GM23248 (cell line): ENCODE measurements around the gene CDH1. TPM values are rescaled to one million over a fixed set of nuclear protein-coding genes. Genes with fewer than 3 reads are reported as not detected.
A peak's percentile ranks its signal among the peaks of the same experiment; 100 is the strongest.
"Not testable (repeated sequence)": the region's sequence is repeated elsewhere in the genome, so short reads cannot be mapped to it uniquely, and the experiment has no call there.

ENCODE experiments used
- DNase-seq: peaks from one replicate; pipeline ENCODE4 v3.0.0-alpha.2; 2015
- H2AFZ ChIP-seq: fragments of 200-600 bp; sonication (generic); 2 replicates; pipeline ENCODE4 v1.6.1; 2016; ENCODE audit warnings: antibody characterized with exemption
- H3F3A ChIP-seq: fragments of 200-600 bp; sonication (generic); 2 replicates; pipeline ENCODE4 v1.6.1; 2016; ENCODE audit warnings: mild to moderate bottlenecking, antibody characterized with exemption, mixed run types; ENCODE audit not compliant: insufficient read depth
- H3K27ac ChIP-seq: fragments of 200-600 bp; sonication (generic); 2 replicates; pipeline ENCODE4 v1.5.1; 2016; ENCODE audit warnings: mild to moderate bottlenecking
- H3K27me3 ChIP-seq: fragments of 200-600 bp; sonication (generic); replicated peaks from 2 replicates; pipeline ENCODE4 v1.6.1; 2016; ENCODE audit warnings: mild to moderate bottlenecking; ENCODE audit not compliant: insufficient read depth
- H3K36me3 ChIP-seq: fragments of 200-600 bp; sonication (generic); 2 replicates; pipeline ENCODE4 v1.6.1; 2016; ENCODE audit warnings: low read depth, mild to moderate bottlenecking
- H3K4me1 ChIP-seq: fragments of 200-600 bp; sonication (generic); 2 replicates; pipeline ENCODE4 v1.6.1; 2016; ENCODE audit warnings: mild to moderate bottlenecking; ENCODE audit not compliant: insufficient read depth
- H3K4me2 ChIP-seq: fragments of 200-600 bp; sonication (generic); one replicate; pipeline ENCODE4 v1.6.1; 2016; ENCODE audit warnings: mild to moderate bottlenecking; ENCODE audit not compliant: unreplicated experiment
- H3K4me3 ChIP-seq: fragments of 200-600 bp; sonication (generic); 2 replicates; pipeline ENCODE4 v1.5.1; 2016; ENCODE audit warnings: mild to moderate bottlenecking
- H3K79me2 ChIP-seq: fragments of 200-600 bp; sonication (generic); 2 replicates; pipeline ENCODE4 v1.6.1; 2016; ENCODE audit warnings: mild to moderate bottlenecking; ENCODE audit not compliant: insufficient read depth
- H3K9ac ChIP-seq: fragments of 200-600 bp; sonication (generic); 2 replicates; pipeline ENCODE4 v1.6.1; 2016; ENCODE audit warnings: mild to moderate bottlenecking
- H3K9me2 ChIP-seq: fragments of 200-600 bp; sonication (generic); 2 replicates; pipeline ENCODE4 v1.6.1; 2016; ENCODE audit warnings: mixed run types, mild to moderate bottlenecking, moderate library complexity; ENCODE audit not compliant: insufficient read depth
- H3K9me3 ChIP-seq: fragments of 200-600 bp; sonication (generic); one replicate; pipeline ENCODE4 v1.6.1; 2017; ENCODE audit warnings: low read depth
- H4K20me1 ChIP-seq: fragments of 200-600 bp; sonication (generic); 2 replicates; pipeline ENCODE4 v1.6.0; 2016; ENCODE audit not compliant: insufficient read depth
- EZH2 ChIP-seq: fragments of 200-600 bp; sonication (generic); IDR thresholded peaks from 2 replicates; pipeline ENCODE4 v1.6.1; 2018; ENCODE audit warnings: antibody characterized with exemption, mild to moderate bottlenecking; ENCODE audit not compliant: insufficient read depth, poor library complexity, severe bottlenecking
- EZH2phosphoT487 ChIP-seq: fragments of 200-600 bp; sonication (generic); IDR thresholded peaks from 2 replicates; pipeline ENCODE4 v1.6.1; 2018; ENCODE audit warnings: antibody characterized with exemption, moderate library complexity, mild to moderate bottlenecking, low read depth; ENCODE audit not compliant: insufficient read depth
- WGBS, 2 experiments: methylation state at CpG; one replicate each; pipeline ENCODE4 v1.1.6; 2015 to 2017; ENCODE audit warnings: low lambda C conversion rate in 2 of 2, low coverage in 1 of 2; ENCODE audit errors: missing lambda C conversion rate in 2 of 2; 5-methylcytosine and 5-hydroxymethylcytosine counted together
- in situ Hi-C: fragments of 300-500 bp; cut with MboI; formaldehyde crosslinking; loops from 2 replicates; pipeline ENCODE4 v1.15.0; 2020
- polyA plus RNA-seq: library from polyadenylated mRNA; unstranded; fragments of >200 nt; fragmentation: Nextera tagmentation; extraction: Ambion mirVana; gene quantifications from 2 replicates; pipeline ENCODE4 v1.2.1, GENCODE V29; 2016
- total RNA-seq: library from RNA; depleted of rRNA; stranded (reverse); fragments of >200 nt; shearing (Covaris generic); gene quantifications from 2 replicates; pipeline ENCODE4 v1.2.3, GENCODE V29; 2014

The CDH1 gene
- total and polyA plus RNA-seq, 2 experiments from 2014 or later: 0.04 TPM; not detected in 1

DNA sequence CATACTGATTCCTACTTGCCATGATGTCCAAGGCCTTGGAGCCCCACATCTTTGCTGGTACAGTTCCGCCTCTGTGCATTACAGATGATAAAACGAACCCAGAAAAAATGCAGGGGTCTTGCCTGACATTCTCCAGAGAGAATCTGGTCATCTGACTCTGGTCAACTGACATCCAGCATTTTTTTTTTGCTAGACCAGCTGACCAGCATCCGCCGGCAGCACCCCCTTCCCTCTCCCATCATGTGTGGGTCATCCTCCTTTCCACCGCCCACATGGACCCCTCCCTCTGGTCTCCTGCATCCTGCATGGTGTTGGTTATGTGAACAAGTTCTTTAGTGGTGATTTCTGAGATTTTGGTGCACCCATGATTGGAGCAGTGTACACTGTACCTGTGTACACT, 47.1 kb downstream of the CDH1 start:
- H3K4me1 ChIP-seq: no peaks in the 10 kb centered on the region; the same call in 1 of the 2 replicates
- H2AFZ ChIP-seq: no peak overlapping the region
- H3K4me2 ChIP-seq: no peak overlapping the region
- no peaks in the 10 kb centered on the region for H3K79me2 ChIP-seq
- in situ Hi-C loops: no loop called here
- no peaks in the 10 kb centered on the region for H3K9me3 ChIP-seq
- no peak overlapping the region for H3K4me3 ChIP-seq
- H3K9ac ChIP-seq: no peak overlapping the region
- WGBS, 2 experiments: 62 to 82% methylated on average over 4 to 5 of the region's 5 CpGs
- no peak for DNase-seq
- H3K36me3 ChIP-seq: no peaks in the 10 kb centered on the region
- TF ChIP-seq EZH2phosphoT487 (no peak), EZH2 (no peak)
- no peak overlapping the region for H3K27ac ChIP-seq
- H4K20me1 ChIP-seq: no peaks in the 10 kb centered on the region
- H3F3A ChIP-seq: no peaks in the 10 kb centered on the region
- H3K9me2 ChIP-seq: no peaks in the 10 kb centered on the region
- H3K27me3 ChIP-seq: peaks cover 54% of the 10 kb centered on the region

GRCh38 chr16:68784721-68785120, 47.6 kb downstream of the CDH1 start:
- no peak for TF ChIP-seq EZH2phosphoT487
- no peak for TF ChIP-seq EZH2
- Histone ChIP-seq H2AFZ (no peak overlapping the region), H3K9me2 (no peaks in the 10 kb centered on the region), H3K27me3 (peaks cover 54% of the 10 kb centered on the region), H3F3A (0 out of 2 replicates have a peak, but pooled peaks cover 1% of the 10 kb centered on the region), H3K4me1 (peaks cover 2% of the 10 kb centered on the region; the same call in 1 of the 2 replicates), H3K9me3 (no peaks in the 10 kb centered on the region), H4K20me1 (no peaks in the 10 kb centered on the region), H3K79me2 (no peaks in the 10 kb centered on the region), H3K27ac (no peak overlapping the region), H3K9ac (no peak overlapping the region), H3K4me2 (no peak overlapping the region), H3K4me3 (no peak overlapping the region), H3K36me3 (no peaks in the 10 kb centered on the region)
- DNase-seq: no peak
- 46 to 65% methylated on average over 2 of the region's 2 CpGs for WGBS, 2 experiments
- in situ Hi-C loops: no loop called here

GRCh38 chr16:68785715-68786114, 48.6 kb downstream of the CDH1 start:
- no peak overlapping the region for H3K9ac ChIP-seq
- H3K27ac ChIP-seq: no peak overlapping the region
- no peaks in the 10 kb centered on the region for H3K9me3 ChIP-seq
- no peaks in the 10 kb centered on the region for H3K9me2 ChIP-seq
- H2AFZ ChIP-seq: no peak overlapping the region
- no peak overlapping the region for H3K4me3 ChIP-seq
- H3K36me3 ChIP-seq: no peaks in the 10 kb centered on the region
- TF ChIP-seq EZH2phosphoT487 (no peak), EZH2 (no peak)
- H3K79me2 ChIP-seq: no peaks in the 10 kb centered on the region
- H3K27me3 ChIP-seq: peaks cover 45% of the 10 kb centered on the region
- DNase-seq: no peak
- in situ Hi-C loops: no loop called here
- WGBS, 2 experiments: 48 to 56% methylated on average over 3 of the region's 3 CpGs
- peaks cover 11% of the 10 kb centered on the region for H3K4me1 ChIP-seq
- 0 out of 2 replicates have a peak, but pooled peaks cover 6% of the 10 kb centered on the region for H3F3A ChIP-seq
- no peak overlapping the region for H3K4me2 ChIP-seq
- no peaks in the 10 kb centered on the region for H4K20me1 ChIP-seq

DNA sequence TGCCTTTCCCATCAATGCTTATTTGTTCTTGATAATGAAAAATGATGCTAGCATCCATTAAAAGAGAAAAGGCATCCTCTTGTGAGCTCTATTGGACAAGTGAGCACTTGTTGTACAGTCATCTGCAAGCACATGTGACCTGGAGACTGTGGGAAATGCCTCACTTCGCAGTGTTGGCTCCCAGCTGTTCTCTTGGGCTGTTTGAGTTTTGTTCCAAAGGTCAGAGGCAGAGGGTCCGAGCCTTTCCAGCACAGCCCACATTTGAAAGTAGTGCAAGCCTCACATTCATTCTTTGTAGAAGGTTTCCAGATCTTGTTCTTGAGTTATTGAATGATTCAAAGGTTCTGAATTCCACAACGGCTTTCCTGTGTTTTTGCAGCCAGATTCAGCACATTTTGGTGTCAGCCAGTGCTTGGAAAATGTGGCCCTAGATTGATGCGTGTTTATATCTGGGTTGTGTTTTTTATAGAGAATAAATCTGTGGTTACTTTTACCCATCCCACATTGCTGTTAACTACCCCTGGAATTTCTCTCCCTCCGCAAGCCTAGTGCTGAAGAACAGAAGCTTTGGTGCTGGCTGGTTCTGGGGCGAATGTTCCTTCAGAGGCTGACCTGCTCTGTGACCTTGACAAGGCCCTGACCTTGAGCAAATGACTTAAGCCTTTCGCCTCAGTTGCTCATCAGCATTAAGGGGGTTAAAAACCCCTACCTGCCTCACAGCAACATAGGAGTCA, 49.8 kb downstream of the CDH1 start:
- H3K4me2 ChIP-seq: no peak overlapping the region

DNA sequence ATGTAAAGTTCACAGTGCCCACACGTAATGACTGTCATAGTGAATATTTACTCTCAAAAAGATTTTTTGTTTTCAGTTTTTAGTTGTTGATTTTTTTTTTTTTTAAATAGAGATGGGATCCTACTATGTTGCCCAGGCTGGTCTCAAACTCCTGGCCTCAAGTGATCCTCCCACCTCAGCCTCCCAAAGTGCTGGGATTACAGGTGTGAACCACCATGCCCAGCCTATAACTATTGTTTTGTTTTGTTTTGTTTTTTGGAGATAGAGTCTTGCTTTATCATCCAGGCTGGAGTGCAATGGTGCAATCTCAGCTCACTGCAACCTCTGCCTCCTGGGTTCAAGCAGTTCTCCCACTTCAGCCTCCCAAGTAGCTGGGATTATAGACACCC, 50.3 kb downstream of the CDH1 start:
- DNase-seq, H3K4me3 ChIP-seq, H3K9ac ChIP-seq, H3K9me3 ChIP-seq, H3K36me3 ChIP-seq, H3K9me2 ChIP-seq, in situ Hi-C loops, H3F3A ChIP-seq, H4K20me1 ChIP-seq, H3K27ac ChIP-seq, H3K79me2 ChIP-seq, H2AFZ ChIP-seq, H3K4me2 ChIP-seq: not testable (repeated sequence)
- peaks cover 12% of the 10 kb centered on the region for H3K4me1 ChIP-seq
- peaks cover 28% of the 10 kb centered on the region; the same call in 1 of the 2 replicates for H3K27me3 ChIP-seq
- 62 to 81% methylated on average over 1 of the region's 1 CpG for WGBS, 2 experiments

More for the DNA sequence above, 49.8 kb downstream of the CDH1 start:
- Histone ChIP-seq H2AFZ (no peak overlapping the region), H3K9me3 (no peaks in the 10 kb centered on the region), H3F3A (0 out of 2 replicates have a peak, but pooled peaks cover 6% of the 10 kb centered on the region), H3K9ac (no peak overlapping the region), H3K4me1 (peaks cover 12% of the 10 kb centered on the region), H3K9me2 (no peaks in the 10 kb centered on the region), H3K79me2 (no peaks in the 10 kb centered on the region), H3K27me3 (peaks cover 34% of the 10 kb centered on the region), H3K27ac (no peak overlapping the region), H3K4me3 (no peak overlapping the region), H4K20me1 (no peaks in the 10 kb centered on the region), H3K36me3 (no peaks in the 10 kb centered on the region)
- TF ChIP-seq EZH2 (no peak), EZH2phosphoT487 (no peak)
- DNase-seq: peak; percentile 30
- 27 to 30% methylated on average over 7 of the region's 7 CpGs for WGBS, 2 experiments
- in situ Hi-C loops: no loop called here
